GM11168 (cell line): Measurements from ENCODE around the gene COX6A2.

ENCODE experiments used
- in situ Hi-C: fragments of 300-500 bp; cut with MboI; formaldehyde crosslinking; loops from one replicate; pipeline ENCODE4 v1.12.0; 2022; ENCODE audit warnings: low sequenced_read_pairs; ENCODE audit not compliant: unreplicated experiment

COX6A2 gene

GRCh38 chr16:31428279-31428597, at the start of gene COX6A2:
COX6A2 (minus strand) TSS chr16:31428360; CDS start chr16:31428325, 35 bp downstream.
- in situ Hi-C loops, result loop anchor here (25.0 kb wide), 1 partner anchor 441 kb away; the partner anchor contains the start of gene HSD3B7

- in situ Hi-C loops, result no loop called here
Measured at GRCh38 chr16:31477220-31478216, 49.4 kb upstream of the COX6A2 start.

GRCh38 chr16:31476303-31477219, 48.4 kb upstream of the COX6A2 start:
- in situ Hi-C loops, result no loop called here

GRCh38 chr16:31475946-31476302, 47.8 kb upstream of the COX6A2 start:
- in situ Hi-C loops, result no loop called here

- in situ Hi-C loops, result no loop called here
Measured at GRCh38 chr16:31474773-31475738, 46.9 kb upstream of the COX6A2 start.

- in situ Hi-C loops, result no loop called here
Measured at GRCh38 chr16:31474173-31474714, 46.1 kb upstream of the COX6A2 start.

- in situ Hi-C loops, result no loop called here
Measured at GRCh38 chr16:31473264-31473984, 45.3 kb upstream of the COX6A2 start.

GRCh38 chr16:31472709-31473203, 44.6 kb upstream of the COX6A2 start:
- in situ Hi-C loops, result no loop called here

- in situ Hi-C loops, result no loop called here
Measured at GRCh38 chr16:31471875-31472708, 43.9 kb upstream of the COX6A2 start, which contains the start of gene TGFB1I1. TGFB1I1 (plus strand) TSS chr16:31472152; CDS start chr16:31472189, 37 bp downstream.

- in situ Hi-C loops, result no loop called here
Measured at GRCh38 chr16:31471241-31471874, 43.2 kb upstream of the COX6A2 start.

GRCh38 chr16:31470615-31471014, 42.5 kb upstream of the COX6A2 start:
- in situ Hi-C loops, result no loop called here

GRCh38 chr16:31467858-31468257, 39.7 kb upstream of the COX6A2 start:
- in situ Hi-C loops, result no loop called here

GRCh38 chr16:31467151-31467773, 39.1 kb upstream of the COX6A2 start:
- in situ Hi-C loops, result no loop called here

- in situ Hi-C loops, result no loop called here
Measured at GRCh38 chr16:31466381-31466841, 38.3 kb upstream of the COX6A2 start.

GRCh38 chr16:31465788-31466370, 37.7 kb upstream of the COX6A2 start:
- in situ Hi-C loops, result no loop called here

GRCh38 chr16:31464781-31465260, 36.7 kb upstream of the COX6A2 start:
- in situ Hi-C loops, result no loop called here
